Activated naive CD8-positive, alpha-beta T cell treated with anti-CD3 and anti-CD28 coated beads, Interleukin-2, amount 50 U/mL, for 24 hours (primary cell): Measurements from ENCODE around the gene LGR4.

ENCODE experiments used
- ATAC-seq: fragments of 150-1000 bp; cut with Tn5 transposase; one replicate; pipeline ENCODE4 v1.10.0; 2021
- DNase-seq: peaks from one replicate; pipeline ENCODE4 v3.0.0; 2021
- H3K27ac Mint-ChIP-seq: one replicate; pipeline ENCODE4 v1.8.0; 2021; ENCODE audit warnings: mild to moderate bottlenecking, mixed read lengths
- H3K27me3 Mint-ChIP-seq: one replicate; pipeline ENCODE4 v1.8.0; 2021; ENCODE audit warnings: mixed read lengths
- H3K36me3 Mint-ChIP-seq: one replicate; pipeline ENCODE4 v1.8.0; 2021; ENCODE audit warnings: low read depth, mixed read lengths
- H3K4me1 Mint-ChIP-seq: one replicate; pipeline ENCODE4 v1.8.0; 2021; ENCODE audit warnings: mixed read lengths
- H3K4me3 Mint-ChIP-seq: one replicate; pipeline ENCODE4 v1.8.0; 2021; ENCODE audit warnings: mild to moderate bottlenecking, moderate library complexity, mixed read lengths
- H3K9me3 Mint-ChIP-seq: one replicate; pipeline ENCODE4 v1.8.0; 2021; ENCODE audit warnings: mixed read lengths

LGR4 gene

DNA sequence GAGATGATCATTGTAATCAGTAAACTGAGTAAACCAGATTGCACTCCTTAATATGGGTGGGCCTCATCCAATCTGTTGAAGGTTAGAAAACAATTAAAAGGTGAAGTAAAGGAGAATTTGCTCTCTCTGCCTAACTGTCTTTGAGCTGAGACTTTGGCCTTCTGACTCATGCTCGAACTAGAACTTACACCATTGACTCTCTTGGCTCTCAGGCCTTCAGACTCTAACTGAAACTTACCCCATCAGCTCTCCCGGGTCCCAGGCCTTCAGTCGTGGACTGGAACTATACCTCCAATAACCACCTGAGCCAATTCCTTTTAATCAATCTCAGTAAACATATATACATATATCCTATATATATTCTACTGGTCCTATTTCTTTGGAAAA, 34.0 kb downstream of the LGR4 start:
- Mint-ChIP-seq H3K4me3 (no peak overlapping the region), H3K9me3 (no peaks in the 10 kb centered on the region), H3K27me3 (peaks cover 2% of the 10 kb centered on the region), H3K4me1 (no peaks in the 10 kb centered on the region), H3K36me3 (no peaks in the 10 kb centered on the region), H3K27ac (no peak overlapping the region)
- ATAC-seq, result no peak
- no peak for DNase-seq

GRCh38 chr11:27437829-27438594, 34.6 kb downstream of the LGR4 start:
- ATAC-seq (no peak), DNase-seq (no peak)
- no peaks in the 10 kb centered on the region for H3K36me3 Mint-ChIP-seq
- no peaks in the 10 kb centered on the region for H3K9me3 Mint-ChIP-seq
- H3K4me3 Mint-ChIP-seq, result no peak overlapping the region
- H3K4me1 Mint-ChIP-seq, result no peaks in the 10 kb centered on the region
- H3K27me3 Mint-ChIP-seq, result peaks cover 2% of the 10 kb centered on the region
- H3K27ac Mint-ChIP-seq, result no peak overlapping the region

DNA sequence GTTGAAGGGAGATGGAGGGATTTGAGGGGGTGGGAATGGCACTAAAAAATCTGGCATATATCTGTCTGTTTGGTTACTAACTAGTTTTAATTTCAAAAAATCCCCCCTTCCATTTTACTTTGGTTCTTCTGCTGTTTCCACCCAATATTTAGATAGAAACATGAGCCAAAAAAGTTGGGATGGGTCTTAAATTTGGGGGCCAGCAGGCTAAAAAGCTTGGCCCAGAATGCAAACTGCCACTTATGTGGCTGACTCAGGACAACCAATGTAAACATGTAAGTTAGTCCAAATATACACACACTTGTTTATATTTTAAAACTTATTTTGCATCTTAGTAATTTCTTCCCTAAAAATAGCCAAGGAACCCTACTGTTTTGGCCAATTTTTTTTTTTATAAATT, 35.7 kb downstream of the LGR4 start:
- ATAC-seq (no peak), DNase-seq (no peak)
- no peaks in the 10 kb centered on the region for H3K9me3 Mint-ChIP-seq
- no peaks in the 10 kb centered on the region for H3K36me3 Mint-ChIP-seq
- H3K4me3 Mint-ChIP-seq, result no peak overlapping the region
- no peak overlapping the region for H3K27ac Mint-ChIP-seq
- H3K4me1 Mint-ChIP-seq, result no peaks in the 10 kb centered on the region
- peaks cover under 1% of the 10 kb centered on the region for H3K27me3 Mint-ChIP-seq

GRCh38 chr11:27433742-27434141, 38.8 kb downstream of the LGR4 start:
- H3K27me3 Mint-ChIP-seq, result no peaks in the 10 kb centered on the region
- no peak for ATAC-seq
- H3K27ac Mint-ChIP-seq, result no peak overlapping the region

DNA sequence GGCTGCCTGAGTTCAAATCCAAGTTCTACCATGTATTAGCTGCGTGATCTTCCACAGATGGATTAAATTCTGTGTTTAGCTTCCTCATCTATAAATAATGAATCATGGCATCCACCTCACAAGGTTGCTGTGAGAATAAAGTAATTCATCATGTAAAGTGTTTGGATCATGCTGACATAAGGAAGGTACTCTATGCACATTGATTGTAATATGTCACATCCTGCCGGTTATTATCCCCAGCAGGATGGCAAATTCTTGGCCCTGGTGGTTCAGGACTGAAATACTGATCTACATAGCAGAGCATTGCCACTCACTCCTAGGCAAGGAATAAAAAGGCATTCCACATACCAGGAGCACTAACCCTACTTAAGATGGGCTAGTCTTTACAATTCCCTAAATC, 40.8 kb downstream of the LGR4 start:
- no peaks in the 10 kb centered on the region for H3K27me3 Mint-ChIP-seq
- H3K4me1 Mint-ChIP-seq, result no peaks in the 10 kb centered on the region
- no peak overlapping the region for H3K4me3 Mint-ChIP-seq
- ATAC-seq (no peak), DNase-seq (no peak)
- H3K9me3 Mint-ChIP-seq, result no peaks in the 10 kb centered on the region
- no peaks in the 10 kb centered on the region for H3K36me3 Mint-ChIP-seq
- no peak overlapping the region for H3K27ac Mint-ChIP-seq

More at GRCh38 chr11:27433742-27434141, 38.8 kb downstream of the LGR4 start:
- H3K4me3 Mint-ChIP-seq, result no peak overlapping the region
- H3K4me1 Mint-ChIP-seq, result no peaks in the 10 kb centered on the region
- DNase-seq, result no peak
- no peaks in the 10 kb centered on the region for H3K9me3 Mint-ChIP-seq
- no peaks in the 10 kb centered on the region for H3K36me3 Mint-ChIP-seq

DNA sequence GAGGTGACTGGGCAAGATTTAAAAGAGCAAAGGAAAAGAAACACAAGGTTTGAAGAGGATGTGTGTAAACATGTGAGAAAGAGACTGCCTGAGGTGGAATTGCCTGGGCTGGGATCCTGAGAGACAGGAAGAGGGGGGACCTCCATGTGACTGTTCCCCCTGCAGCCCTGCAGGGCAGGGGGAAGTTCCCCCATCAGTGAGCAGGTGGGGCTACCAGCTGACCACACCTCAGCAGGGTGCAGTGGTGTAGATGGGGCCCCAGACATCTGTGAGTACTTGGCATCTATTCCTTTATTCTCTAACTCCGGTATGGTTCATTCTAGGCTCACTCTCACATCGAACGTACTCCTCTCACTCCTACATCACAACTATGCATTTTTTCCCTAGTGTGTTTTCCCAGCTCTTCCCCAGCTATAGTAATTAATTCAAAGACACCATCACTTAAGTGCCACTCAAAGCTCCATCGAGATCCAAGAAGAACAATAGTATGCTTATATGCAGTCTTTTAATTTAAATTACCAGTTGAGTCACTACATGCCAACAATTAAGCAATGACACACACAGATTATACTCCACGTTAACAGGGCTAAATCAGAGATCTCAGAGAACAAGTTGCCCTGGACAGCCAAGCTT, 42.7 kb downstream of the LGR4 start:
- ATAC-seq (no peak), DNase-seq (no peak)
- Mint-ChIP-seq H3K36me3 (no peaks in the 10 kb centered on the region), H3K27me3 (peaks cover 1% of the 10 kb centered on the region), H3K27ac (no peak overlapping the region), H3K4me3 (no peak overlapping the region), H3K4me1 (no peaks in the 10 kb centered on the region), H3K9me3 (no peaks in the 10 kb centered on the region)

DNA sequence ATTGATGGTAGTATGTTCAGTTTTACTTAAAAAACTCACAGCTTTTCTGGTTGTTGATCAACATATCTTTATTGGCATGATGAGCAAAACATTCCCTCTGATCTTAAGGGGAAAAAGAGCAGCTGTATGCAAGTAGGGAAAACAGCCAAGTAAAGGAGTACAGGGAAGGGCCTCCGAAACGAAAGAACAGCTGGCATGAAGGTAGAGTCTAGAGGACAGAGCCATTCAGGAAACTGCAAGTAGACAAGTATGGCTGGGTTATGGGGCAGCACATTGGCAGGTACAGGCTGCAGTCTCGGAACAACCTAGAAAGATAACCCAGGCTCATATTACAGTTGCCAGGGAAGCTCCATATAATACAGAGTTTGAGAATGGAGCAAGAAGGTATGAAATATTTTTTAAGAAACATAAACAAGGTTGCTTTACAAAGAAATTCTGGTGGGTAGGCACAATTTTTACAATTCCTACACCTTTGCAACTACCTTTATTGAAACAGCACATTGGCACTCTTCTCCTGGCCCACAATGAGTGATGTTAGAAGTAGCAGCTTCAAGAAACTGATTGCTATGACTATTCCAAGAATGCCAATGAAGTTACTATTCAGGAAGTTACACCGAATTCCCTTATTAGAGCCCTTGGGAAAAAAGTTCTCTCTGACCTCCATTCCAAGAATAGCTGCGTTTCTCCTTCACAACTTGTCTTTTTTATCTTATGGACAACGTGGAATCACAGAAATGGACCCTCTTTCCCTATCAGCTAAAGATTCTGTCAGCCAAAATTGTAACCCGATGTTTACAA, 45.2 kb downstream of the LGR4 start:
- Mint-ChIP-seq H3K36me3 (no peaks in the 10 kb centered on the region), H3K9me3 (no peaks in the 10 kb centered on the region), H3K4me3 (no peak overlapping the region), H3K4me1 (no peaks in the 10 kb centered on the region), H3K27ac (no peak overlapping the region), H3K27me3 (peaks cover 2% of the 10 kb centered on the region)
- ATAC-seq, result no peak
- DNase-seq, result no peak

DNA sequence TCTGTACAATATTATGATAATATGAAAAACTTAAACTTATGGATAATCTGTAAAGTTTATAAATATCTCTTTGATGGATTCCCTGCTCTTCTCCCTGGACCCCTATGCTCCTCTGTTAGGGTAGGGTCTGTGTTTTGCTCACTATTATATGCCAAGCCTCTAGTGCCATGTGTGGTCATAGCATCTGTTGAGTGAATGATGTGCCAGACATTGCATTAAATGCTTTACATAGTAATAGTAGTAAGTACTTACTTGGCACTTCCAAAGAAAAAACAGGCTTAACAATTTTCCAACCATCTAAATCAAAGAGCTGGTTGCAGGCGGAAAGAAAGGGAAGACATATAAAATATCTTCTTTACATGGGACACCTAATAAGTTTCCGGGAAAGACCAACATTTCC, 46.8 kb downstream of the LGR4 start:
- H3K4me3 Mint-ChIP-seq, result no peak overlapping the region
- H3K27me3 Mint-ChIP-seq, result peaks cover 2% of the 10 kb centered on the region
- DNase-seq, result no peak
- no peaks in the 10 kb centered on the region for H3K9me3 Mint-ChIP-seq
- no peak overlapping the region for H3K27ac Mint-ChIP-seq
- no peaks in the 10 kb centered on the region for H3K4me1 Mint-ChIP-seq
- ATAC-seq, result no peak
- H3K36me3 Mint-ChIP-seq, result no peaks in the 10 kb centered on the region

- Mint-ChIP-seq H3K27me3 (peaks cover 2% of the 10 kb centered on the region), H3K27ac (no peak overlapping the region), H3K9me3 (no peaks in the 10 kb centered on the region), H3K4me1 (no peaks in the 10 kb centered on the region), H3K36me3 (no peaks in the 10 kb centered on the region), H3K4me3 (no peak overlapping the region)
- DNase-seq, result no peak
- no peak for ATAC-seq
Measured at GRCh38 chr11:27423125-27423524, 49.5 kb downstream of the LGR4 start.

GRCh38 chr11:27421819-27422494, 50.6 kb downstream of the LGR4 start:
- H3K36me3 Mint-ChIP-seq, result no peaks in the 10 kb centered on the region
- DNase-seq (no peak), ATAC-seq (no peak)
- H3K9me3 Mint-ChIP-seq, result no peaks in the 10 kb centered on the region
- no peaks in the 10 kb centered on the region for H3K4me1 Mint-ChIP-seq
- H3K27ac Mint-ChIP-seq, result no peak overlapping the region
- peaks cover 2% of the 10 kb centered on the region for H3K27me3 Mint-ChIP-seq
- no peak overlapping the region for H3K4me3 Mint-ChIP-seq

GRCh38 chr11:27420722-27421572, 51.6 kb downstream of the LGR4 start:
- Mint-ChIP-seq H3K36me3 (no peaks in the 10 kb centered on the region), H3K9me3 (no peaks in the 10 kb centered on the region), H3K4me3 (no peak overlapping the region), H3K27me3 (peaks cover 2% of the 10 kb centered on the region), H3K27ac (no peak overlapping the region), H3K4me1 (no peaks in the 10 kb centered on the region)
- ATAC-seq (no peak), DNase-seq (no peak)

- Mint-ChIP-seq H3K4me1 (no peaks in the 10 kb centered on the region), H3K9me3 (no peaks in the 10 kb centered on the region), H3K27ac (no peak overlapping the region), H3K36me3 (no peaks in the 10 kb centered on the region), H3K27me3 (peaks cover 2% of the 10 kb centered on the region), H3K4me3 (no peak overlapping the region)
- DNase-seq (no peak), ATAC-seq (no peak)
Measured at GRCh38 chr11:27420217-27420616, 52.4 kb downstream of the LGR4 start.

DNA sequence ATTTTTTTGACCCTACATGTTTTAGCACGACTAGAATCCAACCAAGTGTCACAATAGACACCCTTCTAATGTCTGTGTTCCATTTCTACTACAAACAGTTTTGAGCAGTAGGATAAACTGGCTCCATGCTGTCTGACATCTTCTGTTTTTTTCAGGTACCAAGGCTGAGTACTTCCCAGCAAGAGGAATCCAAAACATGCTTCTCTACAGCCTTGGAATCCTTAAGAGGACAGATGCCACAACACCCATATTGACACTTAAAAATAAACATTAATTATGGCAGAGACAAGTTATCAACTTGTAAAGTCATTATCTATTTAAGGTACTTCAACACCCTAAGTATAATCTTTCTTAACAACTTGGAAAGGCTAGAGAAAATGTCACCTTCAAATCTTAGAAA, 54.2 kb downstream of the LGR4 start:
- no peak for ATAC-seq
- DNase-seq, result no peak
- no peaks in the 10 kb centered on the region for H3K9me3 Mint-ChIP-seq
- H3K36me3 Mint-ChIP-seq, result no peaks in the 10 kb centered on the region
- no peak overlapping the region for H3K4me3 Mint-ChIP-seq
- no peaks in the 10 kb centered on the region for H3K4me1 Mint-ChIP-seq
- H3K27me3 Mint-ChIP-seq, result no peaks in the 10 kb centered on the region
- no peak overlapping the region for H3K27ac Mint-ChIP-seq
